OCI-LY1 (cell line): ENCODE data around the gene PIP4K2A.

Source experiments
- CTCF ChIP-seq: fragments of 200-600 bp; sonication (generic), shearing (Covaris generic); IDR thresholded peaks from 2 replicates; pipeline ENCODE4 v1.5.1; 2017; ENCODE audit warnings: mild to moderate bottlenecking, antibody characterized with exemption, low read length, moderate library complexity, mixed read lengths
- EZH2 ChIP-seq: fragments of 200-600 bp; sonication (generic), shearing (Covaris generic); IDR thresholded peaks from 2 replicates; pipeline ENCODE4 v1.8.0; 2017; ENCODE audit warnings: borderline replicate concordance, mixed run types, mild to moderate bottlenecking, antibody characterized with exemption, low read length, moderate library complexity, mixed read lengths

- TF ChIP-seq EZH2 (no peak), CTCF (no peak)
Observed at GRCh38 chr10:22657566-22658225, 56.7 kb downstream of the PIP4K2A start.
